Stimulated activated CD8-positive, alpha-beta memory T cell treated with anti-CD3 and anti-CD28 coated beads, Interleukin-7, amount 100 ng/mL, for 48 hours (primary cell): Measurements from ENCODE around the gene ERBB2.

ENCODE experiments used
- DNase-seq, 2 donors: peaks; one replicate each; pipeline ENCODE4 v3.0.0-alpha.2; 2020; ENCODE audit warnings: low read depth in 1 of 2; ENCODE audit errors: extremely low read depth in 1 of 2

ERBB2 gene

GRCh38 chr17:39699818-39700147 is at the start of gene ERBB2:
Gene ERBB2, plus strand, starts transcription at chr17:39700064. Its CDS starts 175 bp downstream, at chr17:39700239.
- DNase-seq, result no peak

GRCh38 chr17:39650121-39650579 is 49.7 kb upstream of the ERBB2 start:
- DNase-seq, result no peak

GRCh38 chr17:39651923-39652586 is 47.8 kb upstream of the ERBB2 start:
- no peak for DNase-seq

- no peak for DNase-seq
These were observed 47.1 kb upstream of the ERBB2 start for GRCh38 chr17:39652587-39653315.

GRCh38 chr17:39653316-39653661 is 46.6 kb upstream of the ERBB2 start:
- no peak for DNase-seq

- DNase-seq, result peak; percentile 36 to 67
These were observed 46.1 kb upstream of the ERBB2 start for GRCh38 chr17:39653662-39654331.

- DNase-seq, result no peak
These were observed 44.8 kb upstream of the ERBB2 start for GRCh38 chr17:39655105-39655504.

GRCh38 chr17:39658346-39658745 is 41.5 kb upstream of the ERBB2 start:
- DNase-seq, result no peak

GRCh38 chr17:39658760-39659159 is 41.1 kb upstream of the ERBB2 start:
- DNase-seq, result no peak

GRCh38 chr17:39659279-39660010 is 40.4 kb upstream of the ERBB2 start:
- no peak for DNase-seq

GRCh38 chr17:39660011-39660360 is 39.9 kb upstream of the ERBB2 start:
- DNase-seq, result no peak

GRCh38 chr17:39660397-39661385 is 39.2 kb upstream of the ERBB2 start:
- DNase-seq, result no peak

- DNase-seq, result no peak
These were observed 37.9 kb upstream of the ERBB2 start for GRCh38 chr17:39661744-39662541.

- DNase-seq, result no peak
These were observed 37.1 kb upstream of the ERBB2 start for GRCh38 chr17:39662551-39663339.

GRCh38 chr17:39663340-39663687 is 36.5 kb upstream of the ERBB2 start:
- no peak for DNase-seq

- no peak for DNase-seq
These were observed 35.9 kb upstream of the ERBB2 start for GRCh38 chr17:39663688-39664580.

GRCh38 chr17:39664581-39665561 is 35.0 kb upstream of the ERBB2 start, which contains the start of gene TCAP:
Gene TCAP, plus strand, starts transcription at chr17:39665349. Its CDS starts 11 bp downstream, at chr17:39665360.
- no peak for DNase-seq
